Astrocyte (in vitro differentiated cells and primary cell): ENCODE measurements around the gene FAM120B. TPM values are rescaled to one million over a fixed set of nuclear protein-coding genes. Genes with fewer than 3 reads are reported as not detected.
A peak's percentile ranks its signal among the peaks of the same experiment; 100 is the strongest.

Experiments used
- DNase-seq: peaks from one replicate; pipeline ENCODE4 v3.0.0-alpha.2; 2010; ENCODE audit warnings: low read depth
- FAIRE-seq: peaks from 2 replicates; lab custom pipeline; 2011; peaks lifted over from hg19 to GRCh38; lab: Jason Lieb, UNC
- H2AFZ ChIP-seq: 2 replicates; pipeline ENCODE4 v1.6.0; 2012; ENCODE audit warnings: low read depth, low read length, inconsistent platforms
- H3K27ac ChIP-seq: 2 replicates; pipeline ENCODE4 v1.5.1; 2011; ENCODE audit warnings: low read depth, low read length, inconsistent platforms
- H3K27me3 ChIP-seq: 2 replicates; pipeline ENCODE4 v1.6.0; 2011; ENCODE audit warnings: low read length, inconsistent platforms; ENCODE audit not compliant: insufficient read depth
- H3K36me3 ChIP-seq: 2 replicates; pipeline ENCODE4 v1.5.1; 2011; ENCODE audit warnings: low read length, inconsistent platforms; ENCODE audit not compliant: insufficient read depth
- H3K4me1 ChIP-seq: 2 replicates; pipeline ENCODE4 v1.5.1; 2011; ENCODE audit warnings: low read length, inconsistent platforms; ENCODE audit not compliant: insufficient read depth
- H3K4me2 ChIP-seq: 2 replicates; pipeline ENCODE4 v1.6.0; 2012; ENCODE audit warnings: low read length, inconsistent platforms
- H3K4me3 ChIP-seq: 2 replicates; pipeline ENCODE4 v1.5.1; 2011; ENCODE audit warnings: low read depth, mild to moderate bottlenecking, low read length, inconsistent platforms; ENCODE audit not compliant: insufficient read depth
- H3K79me2 ChIP-seq: 2 replicates; pipeline ENCODE4 v1.6.0; 2012; ENCODE audit warnings: mild to moderate bottlenecking, low read length, inconsistent platforms; ENCODE audit not compliant: insufficient read depth
- H3K9ac ChIP-seq: 2 replicates; pipeline ENCODE4 v1.6.0; 2012; ENCODE audit warnings: mild to moderate bottlenecking, low read length, inconsistent platforms
- H3K9me3 ChIP-seq: 2 replicates; pipeline ENCODE4 v1.5.1; 2012; ENCODE audit warnings: low read depth, mild to moderate bottlenecking, low read length, inconsistent platforms; ENCODE audit not compliant: insufficient read depth
- H4K20me1 ChIP-seq: 2 replicates; pipeline ENCODE4 v1.6.0; 2012; ENCODE audit warnings: low read length, inconsistent platforms; ENCODE audit not compliant: insufficient read depth
- H3K27ac Mint-ChIP-seq: one replicate; pipeline ENCODE4 v1.8.0; 2021; ENCODE audit warnings: mild to moderate bottlenecking, mixed read lengths; ENCODE audit not compliant: unreplicated experiment
- H3K27me3 Mint-ChIP-seq: one replicate; pipeline ENCODE4 v1.8.0; 2021; ENCODE audit warnings: low read depth, mixed read lengths; ENCODE audit not compliant: unreplicated experiment
- H3K36me3 Mint-ChIP-seq: one replicate; pipeline ENCODE4 v1.8.0; 2021; ENCODE audit warnings: low read depth, mixed read lengths; ENCODE audit not compliant: unreplicated experiment
- H3K4me1 Mint-ChIP-seq: one replicate; pipeline ENCODE4 v1.8.0; 2021; ENCODE audit warnings: low read depth, mixed read lengths; ENCODE audit not compliant: unreplicated experiment
- H3K4me3 Mint-ChIP-seq: one replicate; pipeline ENCODE4 v1.8.0; 2021; ENCODE audit warnings: mild to moderate bottlenecking, moderate library complexity, mixed read lengths; ENCODE audit not compliant: unreplicated experiment
- H3K9me3 Mint-ChIP-seq: one replicate; pipeline ENCODE4 v1.8.0; 2021; ENCODE audit warnings: mild to moderate bottlenecking, mixed read lengths; ENCODE audit not compliant: unreplicated experiment
- CTCF ChIP-seq: IDR thresholded peaks from 2 replicates; pipeline ENCODE4 v1.5.1; 2011; ENCODE audit warnings: low read depth, mild to moderate bottlenecking, inconsistent platforms, low read length, moderate library complexity; ENCODE audit not compliant: insufficient read depth
- EZH2 ChIP-seq: IDR thresholded peaks from 2 replicates; pipeline ENCODE4 v1.6.1; 2012; ENCODE audit warnings: mild to moderate bottlenecking, low read length, inconsistent platforms; ENCODE audit not compliant: insufficient read depth
- total RNA-seq: library from RNA; stranded (reverse); gene quantifications from 2 replicates; pipeline ENCODE4 v1.2.1, GENCODE V29; 2021

FAM120B gene
- total RNA-seq, 1 donor from 2014 or later = 29.8 TPM

- Mint-ChIP-seq H3K9me3 (peaks cover 8% of the 10 kb centered on the region), H3K4me3 (no peak overlapping the region)
- no peak for TF ChIP-seq CTCF
- no peak for TF ChIP-seq EZH2
These were observed 141.8 kb downstream of the FAM120B start for GRCh38 chr6:170448317-170448716.

GRCh38 chr6:170448751-170449630 lies 142.4 kb downstream of the FAM120B start:
- Histone ChIP-seq H3K27me3 (no peaks in the 10 kb centered on the region), H3K4me3 (no peak overlapping the region), H2AFZ (peak overlapping the region; percentile 67), H3K36me3 (no peaks in the 10 kb centered on the region), H3K4me2 (peak overlapping the region; percentile 39), H3K27ac (no peak overlapping the region), H3K79me2 (no peaks in the 10 kb centered on the region), H4K20me1 (no peaks in the 10 kb centered on the region), H3K9me3 (peaks cover 3% of the 10 kb centered on the region), H3K4me1 (peaks cover 5% of the 10 kb centered on the region), H3K9ac (no peak overlapping the region)
- Mint-ChIP-seq H3K27me3 (peaks cover 53% of the 10 kb centered on the region), H3K27ac (no peak overlapping the region), H3K9me3 (peaks cover 8% of the 10 kb centered on the region), H3K4me3 (no peak overlapping the region), H3K4me1 (peaks cover 13% of the 10 kb centered on the region), H3K36me3 (no peaks in the 10 kb centered on the region)
- FAIRE-seq (no peak), DNase-seq (peak; percentile 55)
- no peak for TF ChIP-seq EZH2
- no peak for TF ChIP-seq CTCF

More at GRCh38 chr6:170448317-170448716, 141.8 kb downstream of the FAM120B start:
- H3K4me1 Mint-ChIP-seq = peaks cover 13% of the 10 kb centered on the region
- Histone ChIP-seq H3K36me3 (no peaks in the 10 kb centered on the region), H3K9ac (no peak overlapping the region), H3K27me3 (no peaks in the 10 kb centered on the region), H3K79me2 (no peaks in the 10 kb centered on the region), H3K4me2 (peak overlapping the region; percentile 39), H4K20me1 (no peaks in the 10 kb centered on the region), H2AFZ (peak overlapping the region; percentile 67), H3K27ac (no peak overlapping the region), H3K4me3 (no peak overlapping the region), H3K9me3 (peaks cover 3% of the 10 kb centered on the region), H3K4me1 (peaks cover 5% of the 10 kb centered on the region)
- no peak for FAIRE-seq
- no peaks in the 10 kb centered on the region for H3K36me3 Mint-ChIP-seq
- H3K27me3 Mint-ChIP-seq = peaks cover 50% of the 10 kb centered on the region
- no peak overlapping the region for H3K27ac Mint-ChIP-seq
- DNase-seq = no peak
